ENCODE data around the gene ZCCHC3. TPM values are rescaled to one million over a fixed set of nuclear protein-coding genes. Genes with fewer than 3 reads are reported as not detected.

ZCCHC3 gene
- total RNA-seq, 2 experiments from 2014 or later, result 17.8 to 18.0 TPM

GRCh38 chr20:258269-258858 lies 39.0 kb upstream of the ZCCHC3 start:
- Mint-ChIP-seq H3K27me3 (peaks cover 2% of the 10 kb centered on the region), H3K27ac (no peak overlapping the region), H3K4me1 (ENCODE audit: low read depth) (peaks cover 10% of the 10 kb centered on the region), H3K9me3 (no peaks in the 10 kb centered on the region), H3K36me3 (ENCODE audit: low read depth) (no peaks in the 10 kb centered on the region), H3K4me3 (no peak overlapping the region)
- ChIA-PET POLR2A (interaction anchor here (1.3 kb wide), 1 partner anchor 18 kb away, joined by 3 read pairs; no protein-coding TSS in a partner anchor), CTCF (interaction anchor here (0.9 to 3.7 kb wide), 7 partner anchors 8 to 72 kb away, joined by 3 to 18 read pairs (median 4); partner anchors contain the start of gene DEFB129)
- TF ChIP-seq, protein P1, sequence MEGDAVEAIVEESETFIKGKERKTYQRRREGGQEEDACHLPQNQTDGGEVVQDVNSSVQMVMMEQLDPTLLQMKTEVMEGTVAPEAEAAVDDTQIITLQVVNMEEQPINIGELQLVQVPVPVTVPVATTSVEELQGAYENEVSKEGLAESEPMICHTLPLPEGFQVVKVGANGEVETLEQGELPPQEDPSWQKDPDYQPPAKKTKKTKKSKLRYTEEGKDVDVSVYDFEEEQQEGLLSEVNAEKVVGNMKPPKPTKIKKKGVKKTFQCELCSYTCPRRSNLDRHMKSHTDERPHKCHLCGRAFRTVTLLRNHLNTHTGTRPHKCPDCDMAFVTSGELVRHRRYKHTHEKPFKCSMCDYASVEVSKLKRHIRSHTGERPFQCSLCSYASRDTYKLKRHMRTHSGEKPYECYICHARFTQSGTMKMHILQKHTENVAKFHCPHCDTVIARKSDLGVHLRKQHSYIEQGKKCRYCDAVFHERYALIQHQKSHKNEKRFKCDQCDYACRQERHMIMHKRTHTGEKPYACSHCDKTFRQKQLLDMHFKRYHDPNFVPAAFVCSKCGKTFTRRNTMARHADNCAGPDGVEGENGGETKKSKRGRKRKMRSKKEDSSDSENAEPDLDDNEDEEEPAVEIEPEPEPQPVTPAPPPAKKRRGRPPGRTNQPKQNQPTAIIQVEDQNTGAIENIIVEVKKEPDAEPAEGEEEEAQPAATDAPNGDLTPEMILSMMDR (IDR thresholded peaks at IDR 0.05), result no peak
- peak; percentile 69 for ATAC-seq
- intact Hi-C loops (cut with micrococcal nuclease), result no loop called here
- peak; percentile 7 for DNase-seq

DNA sequence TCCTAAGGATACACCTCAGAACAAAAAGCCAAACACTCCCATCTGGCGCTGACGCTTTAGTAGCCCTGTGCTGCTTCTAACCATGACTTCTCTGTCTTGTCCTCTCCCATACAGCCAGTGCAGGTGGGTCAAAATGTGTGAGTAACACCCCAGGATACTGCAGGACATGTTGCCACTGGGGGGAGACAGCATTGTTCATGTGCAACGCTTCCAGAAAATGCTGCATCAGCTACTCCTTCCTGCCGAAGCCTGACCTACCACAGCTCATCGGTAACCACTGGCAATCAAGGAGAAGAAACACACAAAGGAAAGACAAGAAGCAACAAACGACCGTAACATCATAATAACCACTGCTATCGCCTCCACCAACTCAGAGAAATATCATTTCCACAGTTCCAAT lies 38.4 kb upstream of the ZCCHC3 start:
- ChIA-PET POLR2A (no interaction called here), CTCF (interaction anchor here (0.9 to 3.7 kb wide), 7 partner anchors 8 to 72 kb away, joined by 3 to 18 read pairs (median 4); partner anchors contain the start of gene DEFB129)
- intact Hi-C loops (cut with micrococcal nuclease), result no loop called here
- Mint-ChIP-seq H3K4me3 (no peak overlapping the region), H3K36me3 (ENCODE audit: low read depth) (no peaks in the 10 kb centered on the region), H3K4me1 (ENCODE audit: low read depth) (peaks cover 10% of the 10 kb centered on the region), H3K27ac (no peak overlapping the region), H3K9me3 (no peaks in the 10 kb centered on the region), H3K27me3 (peaks cover 2% of the 10 kb centered on the region)
- ATAC-seq (peak; percentile 55), DNase-seq (peak; percentile 29)
- TF ChIP-seq, protein P1 (IDR thresholded peaks at IDR 0.05), result no peak

GRCh38 chr20:259981-260380 lies 37.4 kb upstream of the ZCCHC3 start:
- TF ChIP-seq, protein P1 (IDR thresholded peaks at IDR 0.05), result no peak
- intact Hi-C loops (cut with micrococcal nuclease), result no loop called here
- POLR2A ChIA-PET, result no interaction called here
- H3K36me3 Mint-ChIP-seq (ENCODE audit: low read depth), result no peaks in the 10 kb centered on the region
- H3K4me3 Mint-ChIP-seq, result no peak overlapping the region
- no peaks in the 10 kb centered on the region for H3K9me3 Mint-ChIP-seq
- peaks cover 2% of the 10 kb centered on the region for H3K27me3 Mint-ChIP-seq
- peaks cover 10% of the 10 kb centered on the region for H3K4me1 Mint-ChIP-seq (ENCODE audit: low read depth)
- no peak overlapping the region for H3K27ac Mint-ChIP-seq
- ATAC-seq (no peak), DNase-seq (no peak)
- CTCF ChIA-PET, result interaction anchor here (0.6 to 3.2 kb wide), 3 partner anchors 33 to 71 kb away, joined by 3 to 11 read pairs (median 5); partner anchors contain the start of gene DEFB129

GRCh38 chr20:263701-264100 lies 33.7 kb upstream of the ZCCHC3 start:
- H3K9me3 Mint-ChIP-seq, result no peaks in the 10 kb centered on the region
- peaks cover 4% of the 10 kb centered on the region for H3K27me3 Mint-ChIP-seq
- no peak for DNase-seq
- peaks cover 14% of the 10 kb centered on the region for H3K4me1 Mint-ChIP-seq (ENCODE audit: low read depth)
- ChIA-PET CTCF (interaction anchor here (1.7 to 4.9 kb wide), 3 partner anchors 48 to 126 kb away, joined by 4 to 45 read pairs (median 34); no protein-coding TSS in a partner anchor), POLR2A (interaction anchor here (1.2 kb wide), 1 partner anchor 19 kb away, joined by 3 read pairs; no protein-coding TSS in a partner anchor)
- TF ChIP-seq, protein P1 (IDR thresholded peaks at IDR 0.05), result no peak
- intact Hi-C loops (cut with micrococcal nuclease), result no loop called here
- H3K36me3 Mint-ChIP-seq (ENCODE audit: low read depth), result no peaks in the 10 kb centered on the region
- no peak for ATAC-seq
- H3K27ac Mint-ChIP-seq, result no peak overlapping the region
- no peak overlapping the region for H3K4me3 Mint-ChIP-seq

Data from activated CD8-positive, alpha-beta T cell treated with anti-CD3 and anti-CD28 coated beads for 36 hours (primary cell).